Measurements from ENCODE around the gene HAAO. TPM values are rescaled to one million over a fixed set of nuclear protein-coding genes. Genes with fewer than 3 reads are reported as not detected.

Gene HAAO
- total and polyA plus RNA-seq, 2 of the 13 experiments (the other 11 are each of a cell fraction or from before 2014, with no cell fraction given), result 36.1 to 42.7 TPM

DNA sequence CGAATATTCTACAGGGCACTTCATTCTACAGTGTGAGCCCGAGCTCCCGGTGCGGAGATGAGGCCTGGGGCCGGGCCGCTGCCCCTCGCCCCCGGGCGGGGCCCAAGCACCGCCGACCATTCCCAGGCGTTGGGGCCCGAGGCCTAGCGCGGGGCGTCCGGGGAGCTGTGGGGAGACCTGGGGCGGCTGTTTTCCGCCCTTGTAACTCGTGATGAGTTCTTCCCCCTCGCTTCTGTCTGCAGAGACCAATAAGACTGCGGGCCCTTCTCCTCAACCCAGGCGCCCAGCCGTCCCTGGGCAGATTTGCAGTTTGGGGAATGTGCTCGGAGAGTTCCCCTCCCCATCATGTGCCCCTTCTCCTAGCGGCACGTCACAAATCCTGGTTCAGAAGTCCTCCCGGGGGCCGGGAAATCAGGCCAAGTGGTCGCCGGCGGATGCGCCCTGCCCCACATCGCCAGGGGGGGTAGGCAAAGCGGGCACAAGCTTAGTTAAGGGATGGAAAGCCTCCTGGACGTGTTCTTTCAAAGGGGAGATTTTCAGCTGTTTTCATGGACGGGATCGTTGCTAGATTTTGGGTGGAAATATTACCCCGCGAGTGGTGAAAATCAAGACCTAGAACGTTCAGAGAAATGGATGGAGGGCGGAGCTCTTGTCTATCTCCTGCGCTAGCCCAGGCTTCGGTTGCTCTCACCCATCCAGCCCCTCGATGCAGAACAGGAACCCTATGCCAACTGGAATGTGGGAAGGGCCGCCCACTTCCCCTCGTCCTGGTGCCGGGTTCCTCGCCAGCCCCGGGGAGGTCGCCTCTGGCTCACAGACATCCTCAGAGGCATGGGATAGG, 18.8 kb upstream of the HAAO start (continued):
- TF ChIP-seq, protein P1, sequence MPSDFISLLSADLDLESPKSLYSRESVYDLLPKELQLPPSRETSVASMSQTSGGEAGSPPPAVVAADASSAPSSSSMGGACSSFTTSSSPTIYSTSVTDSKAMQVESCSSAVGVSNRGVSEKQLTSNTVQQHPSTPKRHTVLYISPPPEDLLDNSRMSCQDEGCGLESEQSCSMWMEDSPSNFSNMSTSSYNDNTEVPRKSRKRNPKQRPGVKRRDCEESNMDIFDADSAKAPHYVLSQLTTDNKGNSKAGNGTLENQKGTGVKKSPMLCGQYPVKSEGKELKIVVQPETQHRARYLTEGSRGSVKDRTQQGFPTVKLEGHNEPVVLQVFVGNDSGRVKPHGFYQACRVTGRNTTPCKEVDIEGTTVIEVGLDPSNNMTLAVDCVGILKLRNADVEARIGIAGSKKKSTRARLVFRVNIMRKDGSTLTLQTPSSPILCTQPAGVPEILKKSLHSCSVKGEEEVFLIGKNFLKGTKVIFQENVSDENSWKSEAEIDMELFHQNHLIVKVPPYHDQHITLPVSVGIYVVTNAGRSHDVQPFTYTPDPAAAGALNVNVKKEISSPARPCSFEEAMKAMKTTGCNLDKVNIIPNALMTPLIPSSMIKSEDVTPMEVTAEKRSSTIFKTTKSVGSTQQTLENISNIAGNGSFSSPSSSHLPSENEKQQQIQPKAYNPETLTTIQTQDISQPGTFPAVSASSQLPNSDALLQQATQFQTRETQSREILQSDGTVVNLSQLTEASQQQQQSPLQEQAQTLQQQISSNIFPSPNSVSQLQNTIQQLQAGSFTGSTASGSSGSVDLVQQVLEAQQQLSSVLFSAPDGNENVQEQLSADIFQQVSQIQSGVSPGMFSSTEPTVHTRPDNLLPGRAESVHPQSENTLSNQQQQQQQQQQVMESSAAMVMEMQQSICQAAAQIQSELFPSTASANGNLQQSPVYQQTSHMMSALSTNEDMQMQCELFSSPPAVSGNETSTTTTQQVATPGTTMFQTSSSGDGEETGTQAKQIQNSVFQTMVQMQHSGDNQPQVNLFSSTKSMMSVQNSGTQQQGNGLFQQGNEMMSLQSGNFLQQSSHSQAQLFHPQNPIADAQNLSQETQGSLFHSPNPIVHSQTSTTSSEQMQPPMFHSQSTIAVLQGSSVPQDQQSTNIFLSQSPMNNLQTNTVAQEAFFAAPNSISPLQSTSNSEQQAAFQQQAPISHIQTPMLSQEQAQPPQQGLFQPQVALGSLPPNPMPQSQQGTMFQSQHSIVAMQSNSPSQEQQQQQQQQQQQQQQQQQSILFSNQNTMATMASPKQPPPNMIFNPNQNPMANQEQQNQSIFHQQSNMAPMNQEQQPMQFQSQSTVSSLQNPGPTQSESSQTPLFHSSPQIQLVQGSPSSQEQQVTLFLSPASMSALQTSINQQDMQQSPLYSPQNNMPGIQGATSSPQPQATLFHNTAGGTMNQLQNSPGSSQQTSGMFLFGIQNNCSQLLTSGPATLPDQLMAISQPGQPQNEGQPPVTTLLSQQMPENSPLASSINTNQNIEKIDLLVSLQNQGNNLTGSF (CRISPR knock-in tag; IDR thresholded peaks at IDR 0.05), result no peak; the same call in 1 of the 2 replicates
- TF ChIP-seq, protein P2, sequence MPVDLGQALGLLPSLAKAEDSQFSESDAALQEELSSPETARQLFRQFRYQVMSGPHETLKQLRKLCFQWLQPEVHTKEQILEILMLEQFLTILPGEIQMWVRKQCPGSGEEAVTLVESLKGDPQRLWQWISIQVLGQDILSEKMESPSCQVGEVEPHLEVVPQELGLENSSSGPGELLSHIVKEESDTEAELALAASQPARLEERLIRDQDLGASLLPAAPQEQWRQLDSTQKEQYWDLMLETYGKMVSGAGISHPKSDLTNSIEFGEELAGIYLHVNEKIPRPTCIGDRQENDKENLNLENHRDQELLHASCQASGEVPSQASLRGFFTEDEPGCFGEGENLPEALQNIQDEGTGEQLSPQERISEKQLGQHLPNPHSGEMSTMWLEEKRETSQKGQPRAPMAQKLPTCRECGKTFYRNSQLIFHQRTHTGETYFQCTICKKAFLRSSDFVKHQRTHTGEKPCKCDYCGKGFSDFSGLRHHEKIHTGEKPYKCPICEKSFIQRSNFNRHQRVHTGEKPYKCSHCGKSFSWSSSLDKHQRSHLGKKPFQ (CRISPR knock-in tag; IDR thresholded peaks at IDR 0.05; ENCODE audit: insufficient replicate concordance), result no peak
- TF ChIP-seq POLR2AphosphoS5 (IDR thresholded peaks at IDR 0.05; ENCODE audit: low read depth, low read length) (peak; percentile 10; the same call in 1 of the 2 replicates), ASH2L (IDR thresholded peaks at IDR 0.05; ENCODE audit: insufficient read length, low read depth, low read length) (no peak), NFKBIZ (CRISPR knock-in tag; IDR thresholded peaks at IDR 0.05) (no peak), KAT7 (CRISPR knock-in tag; IDR thresholded peaks at IDR 0.05; ENCODE audit: borderline replicate concordance) (no peak), MBNL3 (CRISPR knock-in tag; conservative IDR thresholded peaks at IDR 0.05) (no peak), IRF2 (CRISPR knock-in tag; IDR thresholded peaks at IDR 0.05) (peak; percentile 20; the same call in 1 of the 2 replicates), POLR2AphosphoS2 (IDR thresholded peaks at IDR 0.05; ENCODE audit: low read depth, low read length) (no peak), ZNF777 (CRISPR knock-in tag; IDR thresholded peaks at IDR 0.05) (peak; percentile 85), TAF15 (IDR thresholded peaks at IDR 0.05; ENCODE audit: low read depth, low read length, poor library complexity, severe bottlenecking) (no peak)
- TF ChIP-seq, protein P3, sequence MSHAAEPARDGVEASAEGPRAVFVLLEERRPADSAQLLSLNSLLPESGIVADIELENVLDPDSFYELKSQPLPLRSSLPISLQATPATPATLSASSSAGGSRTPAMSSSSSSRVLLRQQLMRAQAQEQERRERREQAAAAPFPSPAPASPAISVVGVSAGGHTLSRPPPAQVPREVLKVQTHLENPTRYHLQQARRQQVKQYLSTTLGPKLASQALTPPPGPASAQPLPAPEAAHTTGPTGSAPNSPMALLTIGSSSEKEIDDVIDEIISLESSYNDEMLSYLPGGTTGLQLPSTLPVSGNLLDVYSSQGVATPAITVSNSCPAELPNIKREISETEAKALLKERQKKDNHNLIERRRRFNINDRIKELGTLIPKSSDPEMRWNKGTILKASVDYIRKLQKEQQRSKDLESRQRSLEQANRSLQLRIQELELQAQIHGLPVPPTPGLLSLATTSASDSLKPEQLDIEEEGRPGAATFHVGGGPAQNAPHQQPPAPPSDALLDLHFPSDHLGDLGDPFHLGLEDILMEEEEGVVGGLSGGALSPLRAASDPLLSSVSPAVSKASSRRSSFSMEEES (CRISPR knock-in tag; IDR thresholded peaks at IDR 0.05), result no peak
